ENCODE results near the gene PRLR.

Gene PRLR

GRCh38 chr5:35012796-35013195, 217.5 kb downstream of the PRLR start:
- DNase-seq (ENCODE audit: low read depth) = peak; percentile 3
- TF ChIP-seq POLR2A (IDR thresholded peaks at IDR 0.05; ENCODE audit: extremely low read depth, insufficient read length) (no peak), MAX (IDR thresholded peaks at IDR 0.05; ENCODE audit: low read depth, low read length) (no peak)
- no peak overlapping the region for H3K4me3 ChIP-seq (ENCODE audit: low read depth, low read length)

GRCh38 chr5:35012365-35012764, 217.9 kb downstream of the PRLR start:
- TF ChIP-seq MYC (IDR thresholded peaks at IDR 0.05; ENCODE audit: low read depth, low read length) (no peak), POLR2A (IDR thresholded peaks at IDR 0.05; ENCODE audit: extremely low read depth, insufficient read length) (no peak), CTCF (IDR thresholded peaks at IDR 0.05; ENCODE audit: low read depth, low read length) (no peak), MAX (IDR thresholded peaks at IDR 0.05; ENCODE audit: low read depth, low read length) (no peak)
- no peak for DNase-seq (ENCODE audit: low read depth)
- H3K4me3 ChIP-seq (ENCODE audit: low read depth, low read length) = no peak overlapping the region

- no peak overlapping the region for H3K4me3 ChIP-seq (ENCODE audit: low read depth, low read length)
- no peak for DNase-seq (ENCODE audit: low read depth)
- TF ChIP-seq MYC (IDR thresholded peaks at IDR 0.05; ENCODE audit: low read depth, low read length) = no peak
These were observed 219.6 kb downstream of the PRLR start for GRCh38 chr5:35010676-35011075.

- TF ChIP-seq POLR2A (IDR thresholded peaks at IDR 0.05; ENCODE audit: extremely low read depth, insufficient read length) (no peak), MYC (IDR thresholded peaks at IDR 0.05; ENCODE audit: low read depth, low read length) (no peak), MAX (IDR thresholded peaks at IDR 0.05; ENCODE audit: low read depth, low read length) (no peak), CTCF (IDR thresholded peaks at IDR 0.05; ENCODE audit: low read depth, low read length) (no peak)
- no peak for DNase-seq (ENCODE audit: low read depth)
- H3K4me3 ChIP-seq (ENCODE audit: low read depth, low read length) = no peak overlapping the region
These were observed 220.6 kb downstream of the PRLR start for GRCh38 chr5:35009657-35010056.

- DNase-seq (ENCODE audit: low read depth) = no peak
- no peak overlapping the region for H3K4me3 ChIP-seq (ENCODE audit: low read depth, low read length)
- no peak for TF ChIP-seq POLR2A (IDR thresholded peaks at IDR 0.05; ENCODE audit: extremely low read depth, insufficient read length)
- no peak for TF ChIP-seq CTCF (IDR thresholded peaks at IDR 0.05; ENCODE audit: low read depth, low read length)
- no peak for TF ChIP-seq MYC (IDR thresholded peaks at IDR 0.05; ENCODE audit: low read depth, low read length)
- TF ChIP-seq MAX (IDR thresholded peaks at IDR 0.05; ENCODE audit: low read depth, low read length) = no peak
These were observed 221.3 kb downstream of the PRLR start for GRCh38 chr5:35009019-35009418.

GRCh38 chr5:35004771-35005170, 225.5 kb downstream of the PRLR start:
- H3K4me3 ChIP-seq (ENCODE audit: low read depth, low read length) = no peak overlapping the region
- DNase-seq (ENCODE audit: low read depth) = no peak

More at GRCh38 chr5:35004771-35005170, 225.5 kb downstream of the PRLR start:
- TF ChIP-seq MYC (IDR thresholded peaks at IDR 0.05; ENCODE audit: low read depth, low read length) = no peak
- TF ChIP-seq POLR2A (IDR thresholded peaks at IDR 0.05; ENCODE audit: extremely low read depth, insufficient read length) = no peak
- no peak for TF ChIP-seq CTCF (IDR thresholded peaks at IDR 0.05; ENCODE audit: low read depth, low read length)
- TF ChIP-seq MAX (IDR thresholded peaks at IDR 0.05; ENCODE audit: low read depth, low read length) = no peak

Measured in NB4 (cell line).